ENCODE results near the gene TLR5. TPM values are rescaled to one million over a fixed set of nuclear protein-coding genes. Genes with fewer than 3 reads are reported as not detected.

Gene TLR5
- total RNA-seq, 6 donors from 2014 or later = 4.1 to 30.4 (median 14.8) TPM

DNA sequence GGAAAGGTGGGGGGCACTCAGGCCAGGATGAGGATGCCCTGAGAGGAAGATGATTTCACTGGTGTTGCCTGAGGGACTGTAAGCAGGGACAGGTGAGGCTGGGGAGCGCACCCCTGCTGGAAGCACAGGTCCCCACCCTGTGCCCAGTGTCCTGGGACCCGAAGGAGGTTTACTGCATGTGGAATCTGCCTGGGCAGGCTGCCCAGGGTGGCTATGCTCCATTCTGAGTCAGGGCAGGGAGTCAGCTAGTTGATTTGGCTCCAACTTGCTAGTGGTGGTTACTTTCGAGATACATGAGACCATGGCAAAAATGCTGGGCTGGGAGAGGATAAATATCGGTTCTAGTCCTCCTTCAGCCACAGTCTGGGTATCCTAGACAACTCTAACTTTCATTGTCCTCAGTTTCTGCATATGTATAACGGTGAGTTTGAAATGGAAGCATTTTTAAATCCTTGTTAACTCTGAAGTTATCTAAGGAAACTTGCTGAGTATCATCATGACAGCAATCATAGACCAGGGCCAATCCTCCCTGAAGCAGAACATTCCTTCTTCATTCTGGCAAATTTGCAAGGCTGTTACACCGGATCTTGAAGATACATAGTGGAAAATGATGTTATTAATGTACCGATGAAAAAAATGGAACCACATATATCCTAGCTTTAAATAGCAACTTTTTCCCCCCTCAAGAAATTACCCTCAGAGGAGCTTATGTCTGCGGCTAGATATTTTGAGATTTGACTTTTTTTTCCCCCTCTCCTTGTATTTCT lies 7.7 kb downstream of the TLR5 start:
- Histone ChIP-seq H3K4me1 (peaks cover 27 to 48% (median 41%) of the 10 kb centered on the region in 4 donors), H3K4me3 (no peak overlapping the region), H3K27ac (peak overlapping the region; percentile 73 to 86 (median 80)), H3K9me3 (no peaks in the 10 kb centered on the region), H3K27me3 (no peaks in the 10 kb centered on the region), H3K36me3 (no peaks in the 10 kb centered on the region)
- TF ChIP-seq POLR2AphosphoS5 (IDR thresholded peaks at IDR 0.05) (no peak), POLR2A (IDR thresholded peaks at IDR 0.05) (no peak), EP300 (IDR thresholded peaks at IDR 0.05) (no peak)
- TF ChIP-seq, protein P1, sequence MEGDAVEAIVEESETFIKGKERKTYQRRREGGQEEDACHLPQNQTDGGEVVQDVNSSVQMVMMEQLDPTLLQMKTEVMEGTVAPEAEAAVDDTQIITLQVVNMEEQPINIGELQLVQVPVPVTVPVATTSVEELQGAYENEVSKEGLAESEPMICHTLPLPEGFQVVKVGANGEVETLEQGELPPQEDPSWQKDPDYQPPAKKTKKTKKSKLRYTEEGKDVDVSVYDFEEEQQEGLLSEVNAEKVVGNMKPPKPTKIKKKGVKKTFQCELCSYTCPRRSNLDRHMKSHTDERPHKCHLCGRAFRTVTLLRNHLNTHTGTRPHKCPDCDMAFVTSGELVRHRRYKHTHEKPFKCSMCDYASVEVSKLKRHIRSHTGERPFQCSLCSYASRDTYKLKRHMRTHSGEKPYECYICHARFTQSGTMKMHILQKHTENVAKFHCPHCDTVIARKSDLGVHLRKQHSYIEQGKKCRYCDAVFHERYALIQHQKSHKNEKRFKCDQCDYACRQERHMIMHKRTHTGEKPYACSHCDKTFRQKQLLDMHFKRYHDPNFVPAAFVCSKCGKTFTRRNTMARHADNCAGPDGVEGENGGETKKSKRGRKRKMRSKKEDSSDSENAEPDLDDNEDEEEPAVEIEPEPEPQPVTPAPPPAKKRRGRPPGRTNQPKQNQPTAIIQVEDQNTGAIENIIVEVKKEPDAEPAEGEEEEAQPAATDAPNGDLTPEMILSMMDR (IDR thresholded peaks at IDR 0.05) = no peak
- ATAC-seq (ENCODE audit: low FRiP score in 2 of 2) (peak in 1 of 2 donors; percentile 20), DNase-seq (peak in 1 of 2 donors; percentile 48)
- 58 to 76% methylated on average over 8 of the region's 8 CpGs for WGBS, 2 donors

GRCh38 chr1:223133824-223134435 lies 9.1 kb downstream of the TLR5 start:
- Histone ChIP-seq H3K4me1 (peaks cover 35 to 55% (median 47%) of the 10 kb centered on the region in 4 donors), H3K36me3 (no peaks in the 10 kb centered on the region), H3K27me3 (no peaks in the 10 kb centered on the region), H3K4me3 (peak overlapping the region; percentile 12 to 47 (median 40)), H3K9me3 (no peaks in the 10 kb centered on the region), H3K27ac (peak overlapping the region; percentile 73 to 86 (median 80))
- peak; percentile 92 to 95 for DNase-seq
- peak; percentile 94 to 95 for ATAC-seq (ENCODE audit: low FRiP score in 2 of 2)
- TF ChIP-seq, protein P1 (IDR thresholded peaks at IDR 0.05) = peak in 4 of 6 experiments; percentile 88 to 94 (median 92)
- TF ChIP-seq POLR2AphosphoS5 (IDR thresholded peaks at IDR 0.05) (peak; percentile 29 to 67), POLR2A (IDR thresholded peaks at IDR 0.05) (peak in 1 of 4 donors; percentile 40), EP300 (IDR thresholded peaks at IDR 0.05) (peak in 2 of 4 donors; percentile 53 to 92)
- 2 to 4% methylated on average over 23 of the region's 23 CpGs for WGBS, 2 donors

DNA sequence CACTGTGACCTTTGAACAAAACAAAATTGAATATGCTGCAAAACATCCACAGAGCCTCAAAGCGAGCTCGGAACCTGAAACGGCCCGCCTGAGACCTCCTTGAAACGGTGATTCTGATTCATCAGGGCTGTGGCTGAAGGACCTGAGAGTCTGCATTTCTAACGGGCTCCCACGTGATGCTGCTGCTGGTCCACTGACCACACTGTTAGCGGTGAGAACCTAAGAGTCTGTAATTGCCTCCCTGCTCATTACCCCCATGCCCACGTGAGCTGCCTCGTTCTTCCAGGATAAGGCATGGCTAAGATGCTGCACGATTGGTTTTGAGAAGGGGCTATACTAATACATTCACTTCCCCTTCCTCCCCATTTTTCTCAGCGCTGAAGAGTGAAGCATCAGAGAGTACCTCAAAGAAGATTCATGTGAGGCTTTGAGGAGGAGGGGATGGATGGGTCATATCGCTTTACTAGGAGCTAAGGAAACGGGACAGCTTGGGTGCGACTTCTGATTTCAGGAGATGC lies 9.7 kb downstream of the TLR5 start:
- no peaks in the 10 kb centered on the region for H3K9me3 ChIP-seq
- H3K27me3 ChIP-seq = no peaks in the 10 kb centered on the region
- H3K4me3 ChIP-seq = peak overlapping the region in 3 of 4 donors; percentile 32 to 47 (median 47)
- 21 to 32% methylated on average over 15 of the region's 15 CpGs for WGBS, 2 donors
- H3K4me1 ChIP-seq = peaks cover 35 to 56% (median 47%) of the 10 kb centered on the region in 4 donors
- TF ChIP-seq POLR2AphosphoS5 (IDR thresholded peaks at IDR 0.05) (no peak), POLR2A (IDR thresholded peaks at IDR 0.05) (no peak)
- TF ChIP-seq, protein P1 (IDR thresholded peaks at IDR 0.05) = peak in 2 of 6 experiments; percentile 91 to 98
- H3K36me3 ChIP-seq = no peaks in the 10 kb centered on the region
- peak; percentile 1 to 3 for ATAC-seq (ENCODE audit: low FRiP score in 2 of 2)
- peak in 1 of 2 donors; percentile 48 for DNase-seq
- H3K27ac ChIP-seq = peak overlapping the region; percentile 73 to 86 (median 80)

- H3K27ac ChIP-seq = no peak overlapping the region
- peak; percentile 71 to 96 for DNase-seq
These were observed 13.7 kb downstream of the TLR5 start for GRCh38 chr1:223129229-223129901.

More at GRCh38 chr1:223129229-223129901, 13.7 kb downstream of the TLR5 start:
- H3K9me3 ChIP-seq = no peaks in the 10 kb centered on the region
- H3K27me3 ChIP-seq = no peaks in the 10 kb centered on the region
- H3K4me1 ChIP-seq = peaks cover 13 to 25% (median 17%) of the 10 kb centered on the region in 4 donors
- TF ChIP-seq POLR2AphosphoS5 (IDR thresholded peaks at IDR 0.05) = no peak
- no peak for TF ChIP-seq POLR2A (IDR thresholded peaks at IDR 0.05)
- TF ChIP-seq, protein P1 (IDR thresholded peaks at IDR 0.05) = peak; percentile 70 to 90 (median 86)
- no peak for TF ChIP-seq EP300 (IDR thresholded peaks at IDR 0.05)
- peak; percentile 57 to 84 for ATAC-seq (ENCODE audit: low FRiP score in 2 of 2)
- peak overlapping the region in 3 of 4 donors; percentile 5 to 33 (median 32) for H3K4me3 ChIP-seq
- 29 to 47% methylated on average over 16 to 37 of the region's 37 CpGs for WGBS, 2 donors
- H3K36me3 ChIP-seq = no peaks in the 10 kb centered on the region

Data from upper lobe of left lung (tissue), 6 donors.